NCI-H146 (cell line): ENCODE measurements around the gene RECQL5.

Experiments
- DNase-seq: peaks from one replicate; lab custom pipeline; 2025; lab: John Stamatoyannopoulos, UW

RECQL5 gene

DNA sequence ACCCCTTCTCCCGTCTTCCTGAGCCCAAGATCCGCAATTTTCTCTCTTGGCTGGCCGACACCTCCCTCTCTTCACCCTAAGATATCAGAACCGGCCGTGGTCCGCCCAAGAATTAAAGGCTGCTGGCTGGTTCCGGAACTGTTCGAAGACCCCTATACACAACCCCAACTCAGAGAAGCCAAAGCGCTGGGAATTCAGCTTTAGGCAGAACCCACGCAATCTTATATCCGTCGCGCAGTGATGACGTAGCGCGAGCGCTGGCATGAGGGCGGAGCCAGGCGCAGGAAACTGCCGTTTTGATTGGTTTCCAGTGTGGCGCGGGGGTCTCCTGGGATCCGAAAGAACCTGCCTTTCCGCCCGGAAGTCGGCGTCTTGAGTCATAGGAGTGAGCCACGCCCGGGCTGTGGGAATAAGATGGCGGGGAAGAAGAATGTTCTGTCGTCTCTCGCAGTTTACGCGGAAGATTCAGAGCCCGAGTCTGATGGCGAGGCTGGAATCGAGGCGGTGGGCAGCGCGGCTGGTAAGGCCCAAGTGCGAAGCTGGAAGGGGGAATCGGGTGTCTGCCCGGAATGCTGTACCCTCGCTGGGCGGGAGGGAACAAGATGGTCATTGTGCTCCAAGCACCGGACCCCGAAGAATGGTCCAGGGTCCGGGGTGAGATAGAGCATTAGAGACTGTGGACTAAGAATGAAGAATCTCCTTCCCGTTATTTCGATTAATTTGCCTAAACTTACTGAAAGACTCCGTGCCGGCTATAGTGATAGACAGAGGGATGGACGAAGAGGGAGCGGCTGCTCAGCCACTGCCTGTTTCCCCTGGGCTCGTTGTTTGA, at the start of gene RECQL5, which contains the start of gene SAP30BP:
TSS of gene RECQL5 (minus strand) at position 196 of the 832 bp plus-strand sequence. CDS start 597 bp downstream, outside the sequence.
TSS of gene SAP30BP (plus strand) at position 380 of the 832 bp plus-strand sequence. CDS start at position 415, 35 bp downstream.
- DNase-seq = peak; percentile 97

DNA sequence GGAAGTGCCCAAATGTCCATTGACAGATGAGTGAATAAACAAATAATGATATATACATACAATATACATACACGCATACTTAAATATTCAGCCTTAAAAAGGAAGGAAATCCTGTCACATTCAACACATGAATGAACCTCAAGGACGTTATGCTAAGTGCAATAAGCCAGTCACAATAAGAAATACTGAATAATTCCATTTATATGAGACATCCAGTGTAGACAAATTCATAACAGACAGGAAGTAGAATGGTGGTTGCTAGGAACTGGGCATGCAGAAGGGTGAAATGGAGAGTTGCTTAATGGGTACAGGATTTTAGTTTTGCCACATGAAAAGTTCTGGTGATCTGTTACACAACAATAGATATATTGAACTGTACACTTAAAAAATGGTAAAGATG, 45.5 kb upstream of the RECQL5 start:
- no peak for DNase-seq

DNA sequence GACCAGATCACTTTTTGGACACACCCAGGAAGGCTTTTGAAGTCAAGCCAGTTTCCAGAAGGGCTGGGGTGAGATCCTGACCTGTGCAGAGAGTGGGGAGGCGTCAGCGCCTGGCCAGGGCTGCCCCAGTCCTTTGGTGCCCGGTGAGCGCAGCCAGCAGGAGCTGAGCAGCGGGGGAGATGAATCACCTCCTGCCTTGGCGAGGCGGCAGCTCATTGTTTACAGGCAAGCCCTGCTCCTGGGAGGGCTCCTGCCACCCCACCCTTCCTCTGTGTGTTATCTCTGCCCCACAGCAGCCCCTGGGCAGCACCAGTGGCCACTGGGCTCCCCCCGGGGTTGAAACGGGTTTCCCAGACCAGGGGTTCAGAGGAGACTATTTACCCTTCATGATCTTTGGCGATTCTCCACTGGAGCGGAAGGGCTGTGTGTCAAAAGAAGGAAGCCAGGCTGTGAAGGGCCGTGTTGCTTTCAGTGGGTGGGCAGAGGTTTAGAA, 40.2 kb upstream of the RECQL5 start:
- DNase-seq = no peak

DNA sequence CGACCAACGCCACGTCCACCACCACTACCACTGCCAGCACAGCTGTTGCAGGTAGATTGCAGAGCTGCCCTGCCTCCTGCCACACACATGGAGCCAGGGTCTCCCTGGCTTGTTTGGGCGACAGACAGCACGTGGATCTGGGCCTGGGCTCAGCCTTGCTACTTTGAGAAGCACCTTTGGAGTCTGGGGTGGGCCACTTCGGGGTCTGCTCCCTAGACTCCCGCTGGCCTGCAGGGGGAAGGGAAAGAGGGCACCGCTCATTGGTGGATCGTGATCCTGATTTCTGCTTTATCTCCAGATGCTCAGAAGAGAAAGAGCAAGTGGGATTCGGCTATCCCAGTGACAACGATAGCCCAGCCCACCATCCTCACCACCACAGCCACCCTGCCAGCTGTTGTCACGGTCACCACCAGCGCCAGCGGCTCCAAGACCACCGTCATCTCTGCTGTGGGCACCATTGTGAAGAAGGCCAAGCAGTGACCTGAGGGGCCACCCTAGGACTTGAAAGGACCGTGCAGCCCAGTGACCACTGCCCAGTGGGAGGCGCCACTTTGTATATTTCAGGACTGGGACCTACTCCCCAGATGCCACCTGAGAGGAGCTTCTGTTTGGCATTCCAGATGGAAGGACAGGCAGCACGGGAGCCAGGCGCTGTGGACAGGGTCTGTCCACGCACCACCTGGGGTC, 39.2 kb upstream of the RECQL5 start:
- no peak for DNase-seq

DNA sequence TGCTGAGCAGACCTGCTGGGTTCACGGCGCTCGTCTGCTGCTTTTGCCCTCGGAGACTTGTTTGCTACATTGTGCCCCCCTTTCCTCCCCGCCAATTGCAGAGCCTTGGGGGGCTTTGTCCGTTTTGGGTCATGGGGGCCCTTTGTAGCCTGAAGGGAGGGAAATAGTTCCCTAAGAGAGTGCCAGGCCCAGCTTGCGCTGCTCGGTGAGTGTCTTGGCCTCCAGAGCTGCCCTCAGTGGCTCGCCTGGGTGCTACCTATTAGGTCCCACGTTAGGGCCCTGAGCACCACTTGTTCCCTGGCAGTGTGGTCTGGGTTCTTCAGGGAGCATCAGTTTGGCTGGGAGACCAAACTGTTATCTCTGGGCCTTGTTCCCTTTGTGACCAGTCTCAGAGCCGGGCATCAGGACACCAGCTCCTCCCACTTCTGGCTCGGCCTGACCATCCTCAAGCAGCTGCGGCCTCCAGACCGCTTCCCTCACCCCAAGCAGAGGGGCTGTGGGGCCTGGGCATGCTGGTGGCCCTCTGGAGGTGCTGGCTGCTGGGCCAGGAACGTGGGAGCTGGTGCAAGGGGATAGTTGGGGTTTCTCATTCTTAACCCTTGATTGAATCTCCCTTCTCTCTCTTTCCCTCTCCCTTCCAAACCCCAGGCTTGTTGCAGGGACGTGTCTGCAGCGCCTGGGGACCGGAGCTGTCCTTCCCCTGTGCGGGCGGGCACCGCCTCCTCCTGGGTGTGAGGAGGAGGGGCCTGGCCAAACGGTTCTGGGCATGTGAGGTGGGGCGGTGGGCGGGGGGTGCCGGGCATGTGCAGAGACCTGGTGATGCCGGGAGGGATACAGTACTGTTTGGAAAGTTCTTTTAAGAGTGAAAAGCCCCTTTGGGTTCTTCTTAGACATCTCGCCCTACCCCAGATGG, 38.3 kb upstream of the RECQL5 start:
- no peak for DNase-seq

DNA sequence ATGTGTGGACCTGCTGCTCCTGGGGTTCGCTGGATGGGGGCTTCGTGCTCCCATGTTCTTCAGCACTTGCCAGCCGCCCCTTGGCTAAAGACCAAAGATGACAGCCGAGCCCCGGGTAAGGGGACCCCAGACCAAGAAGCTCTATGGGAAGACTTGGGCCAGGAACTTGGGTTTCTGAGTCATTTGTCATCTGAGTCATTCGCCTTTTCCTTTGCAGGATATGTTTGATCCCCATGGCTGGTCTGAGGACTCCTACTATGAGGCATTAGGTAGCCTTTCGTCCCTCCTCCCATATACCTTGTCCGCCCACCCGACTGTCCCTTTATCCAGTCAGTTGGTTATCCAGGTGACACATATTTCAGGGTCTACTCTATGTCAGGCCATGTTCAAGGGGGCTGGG, 36.6 kb upstream of the RECQL5 start:
- DNase-seq = no peak

DNA sequence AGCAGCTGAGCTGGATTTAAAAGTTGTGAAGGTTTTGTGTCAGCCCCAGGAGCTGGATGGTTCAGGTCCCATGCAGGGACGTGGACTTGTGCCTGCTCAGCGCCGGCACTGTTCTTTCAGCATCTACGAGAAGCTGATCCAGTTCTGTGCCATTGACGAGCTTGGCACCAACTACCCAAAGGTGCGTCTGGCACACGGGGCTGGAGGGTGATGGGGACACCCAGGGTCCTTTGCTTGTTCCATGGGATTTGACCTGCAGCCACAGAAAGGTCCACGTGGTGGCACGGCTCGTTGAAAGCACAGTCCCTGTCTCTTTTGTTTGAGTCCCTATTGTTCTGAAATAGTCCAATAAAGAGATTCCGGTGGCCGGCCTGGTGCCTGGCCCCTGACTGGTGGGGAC, 36.2 kb upstream of the RECQL5 start:
- no peak for DNase-seq

DNA sequence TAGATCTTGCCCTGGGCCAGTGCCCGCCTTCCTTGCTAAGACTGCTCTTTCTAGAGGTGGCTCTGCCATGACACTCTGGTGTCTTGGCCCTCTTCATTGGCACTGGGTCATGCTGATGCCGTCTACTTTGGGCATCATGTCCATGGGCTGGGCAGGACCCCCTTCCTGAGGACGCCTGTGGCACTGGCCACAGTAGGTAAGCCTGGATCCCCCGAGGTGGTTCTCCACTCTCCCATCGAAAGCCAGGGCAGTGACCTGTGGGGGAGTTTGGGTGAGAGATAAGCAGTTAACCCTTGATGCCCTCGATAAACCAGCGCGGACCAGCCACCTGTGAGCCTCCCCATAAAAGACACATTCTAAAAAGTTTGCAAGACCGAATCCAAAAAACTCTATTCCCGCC, 34.3 kb upstream of the RECQL5 start:
- DNase-seq = no peak

DNA sequence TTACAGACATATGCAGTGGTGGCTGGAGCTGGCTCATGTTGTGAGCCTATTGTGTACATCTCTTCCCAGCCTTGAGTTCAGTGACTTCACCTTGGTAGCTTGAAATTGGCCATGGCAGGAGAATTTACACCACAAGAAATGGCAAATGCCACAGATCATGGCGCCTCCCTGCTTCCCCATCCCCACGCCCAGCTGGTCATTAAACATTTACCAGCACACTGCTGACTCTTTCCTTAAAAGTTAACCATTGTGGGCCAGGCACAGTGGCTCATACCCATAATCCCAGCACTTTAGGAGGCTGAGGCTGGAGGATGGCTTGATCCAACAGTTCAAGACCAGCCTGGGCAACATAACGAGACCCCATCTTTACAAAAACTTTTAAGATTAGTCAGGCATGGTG, 31.7 kb upstream of the RECQL5 start:
- DNase-seq = no peak

DNA sequence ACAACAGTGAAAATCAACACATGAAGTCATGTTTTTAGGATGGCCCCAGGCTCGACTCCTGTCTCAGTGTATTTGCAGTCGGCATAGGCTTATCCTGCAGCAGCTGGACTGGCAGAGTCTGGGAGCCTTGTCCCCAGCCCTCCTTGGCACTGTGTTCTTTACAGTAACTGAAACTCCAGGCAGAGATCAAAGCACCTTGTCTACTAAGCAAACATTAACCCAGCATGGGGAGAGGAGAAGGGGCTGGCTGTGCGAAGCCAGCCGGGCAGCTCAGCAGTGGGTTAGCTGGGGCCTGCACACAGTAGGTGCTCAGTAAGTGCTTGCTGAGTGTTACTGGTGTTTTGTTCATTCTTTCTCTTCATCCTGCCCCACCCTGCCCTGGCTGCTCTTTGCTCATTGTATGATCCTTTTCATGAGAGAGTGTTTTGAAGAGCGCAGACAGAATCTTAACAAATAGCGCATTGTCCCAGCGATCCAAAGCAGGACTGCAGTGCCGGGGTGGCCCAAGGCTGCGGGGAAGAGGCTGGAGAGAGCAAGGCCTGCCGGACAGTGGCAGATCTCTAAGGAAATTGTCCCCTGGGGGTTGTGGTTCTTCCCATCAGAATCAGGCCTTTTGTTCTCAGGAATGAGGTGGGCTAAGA, 30.8 kb upstream of the RECQL5 start:
- DNase-seq = no peak

DNA sequence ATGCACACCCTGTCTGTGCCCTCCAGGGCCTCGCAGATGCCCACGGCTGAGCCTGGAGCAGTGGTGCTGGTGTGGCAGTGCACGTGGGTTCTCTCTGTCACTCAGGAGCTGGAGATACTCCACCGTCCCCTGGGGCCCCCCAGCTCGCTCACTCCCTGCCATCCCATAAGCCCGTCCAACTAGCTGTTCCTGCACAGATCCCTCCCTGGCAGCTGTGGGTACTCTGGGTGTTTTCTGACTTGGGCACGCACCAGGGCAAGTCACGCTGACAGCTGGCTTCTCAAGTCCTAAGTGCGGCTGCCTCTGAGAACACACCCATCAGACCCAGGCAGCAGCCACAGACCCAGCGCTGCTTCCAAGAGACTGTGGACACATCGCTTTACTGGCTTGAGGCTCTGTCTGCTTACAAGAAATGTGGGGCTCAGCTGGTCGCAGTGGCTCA, 28.9 kb upstream of the RECQL5 start:
- DNase-seq = no peak

DNA sequence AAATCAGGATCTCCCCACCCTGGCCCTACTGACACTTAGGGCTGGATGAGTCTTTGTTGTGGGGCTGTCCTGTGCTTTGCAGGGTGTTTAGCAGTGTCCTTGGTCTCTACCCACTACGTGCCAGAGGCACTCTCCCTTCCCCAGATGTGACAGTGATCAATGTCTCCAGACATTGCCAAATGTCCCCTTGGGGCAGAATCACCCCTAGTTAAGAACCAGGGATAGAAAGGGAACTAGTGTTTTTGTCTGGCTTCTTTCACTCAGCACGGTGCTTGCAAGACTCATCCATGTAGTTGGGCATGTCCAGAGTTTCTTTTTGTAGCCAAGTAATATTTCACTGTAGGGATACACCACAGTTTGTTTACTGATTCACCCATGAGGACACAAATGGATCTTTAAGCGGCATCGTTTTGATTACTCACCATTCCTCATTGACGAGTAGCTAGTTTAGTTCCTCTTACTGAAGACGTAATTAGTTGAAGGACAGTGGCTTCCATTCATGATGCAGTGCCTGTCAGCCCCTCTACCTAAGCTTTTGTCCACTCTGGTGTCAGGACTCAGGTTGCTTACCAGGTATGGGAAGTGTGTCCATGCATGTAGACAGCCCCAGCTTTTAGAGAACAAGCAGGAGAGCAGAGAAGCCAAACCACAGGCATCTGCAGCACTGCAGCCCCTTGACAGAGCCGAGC, 28.3 kb upstream of the RECQL5 start:
- DNase-seq = no peak

DNA sequence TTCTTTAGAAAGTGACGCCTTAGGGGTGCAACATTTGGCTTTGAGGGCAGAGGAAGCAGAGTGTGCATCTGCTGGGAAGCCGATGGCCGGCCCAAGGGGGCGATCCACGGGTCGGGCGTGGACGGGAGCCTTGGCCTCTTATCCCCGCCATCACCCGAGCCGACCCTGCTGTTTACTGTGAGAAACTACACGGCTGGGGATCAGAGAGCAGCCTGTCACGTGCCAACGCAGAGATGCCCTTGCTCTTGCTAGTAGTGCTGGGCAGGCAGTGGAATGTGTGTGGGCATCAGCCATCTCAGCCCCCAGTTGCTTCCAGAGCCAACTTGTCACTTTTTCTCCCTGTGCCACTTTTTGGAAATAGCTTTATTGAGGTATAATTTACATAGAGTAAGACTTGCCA, 27.6 kb upstream of the RECQL5 start:
- no peak for DNase-seq

DNA sequence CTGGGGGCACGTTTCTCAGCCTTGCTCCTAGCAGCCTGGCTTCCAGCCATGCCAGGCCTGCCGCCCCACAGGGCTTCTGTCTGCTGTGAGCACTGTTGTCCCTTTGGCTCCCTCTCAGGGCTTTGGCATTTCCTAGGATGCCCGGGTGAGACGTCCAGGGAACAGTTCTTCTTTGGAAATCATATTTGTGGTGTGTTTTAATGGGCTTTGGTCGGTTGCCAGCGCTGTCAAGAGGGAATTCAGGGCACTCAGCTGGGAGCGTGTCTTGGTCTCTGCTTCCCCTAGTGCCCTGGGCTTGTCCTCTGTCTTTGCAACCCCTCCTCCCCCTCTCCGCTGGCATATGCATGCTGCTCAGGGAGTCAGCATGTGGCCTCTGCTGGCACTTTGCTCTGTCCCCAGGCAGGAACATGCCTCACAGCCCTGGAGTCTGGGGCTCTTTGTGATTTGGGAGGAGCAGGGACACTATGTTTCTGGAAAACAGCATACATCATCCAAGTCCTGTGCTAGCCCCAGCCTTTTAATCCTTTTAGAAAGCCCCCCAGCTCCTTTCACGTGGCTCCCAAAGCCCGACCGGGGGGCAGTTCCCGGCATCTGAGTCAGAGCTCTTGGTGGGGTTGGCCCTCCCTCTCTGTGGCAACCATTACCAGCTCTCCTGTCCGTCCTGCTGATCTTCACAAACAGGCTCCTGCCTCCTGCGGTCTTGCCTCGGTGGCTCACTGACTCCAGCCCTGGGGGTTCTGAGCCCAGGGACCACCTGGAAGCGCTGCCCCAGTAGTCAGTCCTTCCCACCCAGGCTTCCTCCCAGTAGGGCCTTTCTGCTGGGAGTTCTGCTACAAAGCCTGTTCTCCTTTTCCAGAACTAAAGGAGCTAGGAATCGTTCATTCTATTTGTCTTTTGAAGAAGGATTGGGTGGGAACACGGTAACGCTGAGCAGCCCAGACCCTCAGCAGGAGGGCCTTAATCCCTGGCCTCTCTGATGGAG, 26.8 kb upstream of the RECQL5 start:
- no peak for DNase-seq

DNA sequence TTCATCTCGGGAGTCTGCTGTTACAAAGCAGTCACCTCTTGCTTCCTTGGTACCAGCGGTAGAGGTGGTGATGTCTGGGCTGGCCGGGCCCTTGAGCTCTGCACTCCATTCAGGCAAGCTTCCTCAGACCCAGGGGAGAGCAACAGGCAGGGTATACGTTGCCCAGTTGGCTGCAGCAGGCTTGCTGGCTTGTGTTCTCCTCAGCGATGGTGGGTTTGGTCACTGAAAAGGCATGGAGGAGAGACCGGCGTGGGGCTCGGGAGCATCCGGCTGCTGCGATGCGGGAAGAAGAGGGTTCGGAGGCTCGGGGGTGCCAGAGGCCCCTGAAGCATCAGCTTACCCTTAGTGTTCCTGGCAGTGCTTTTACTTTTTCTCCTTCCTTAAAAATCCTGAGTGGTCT, 26.0 kb upstream of the RECQL5 start:
- no peak for DNase-seq

DNA sequence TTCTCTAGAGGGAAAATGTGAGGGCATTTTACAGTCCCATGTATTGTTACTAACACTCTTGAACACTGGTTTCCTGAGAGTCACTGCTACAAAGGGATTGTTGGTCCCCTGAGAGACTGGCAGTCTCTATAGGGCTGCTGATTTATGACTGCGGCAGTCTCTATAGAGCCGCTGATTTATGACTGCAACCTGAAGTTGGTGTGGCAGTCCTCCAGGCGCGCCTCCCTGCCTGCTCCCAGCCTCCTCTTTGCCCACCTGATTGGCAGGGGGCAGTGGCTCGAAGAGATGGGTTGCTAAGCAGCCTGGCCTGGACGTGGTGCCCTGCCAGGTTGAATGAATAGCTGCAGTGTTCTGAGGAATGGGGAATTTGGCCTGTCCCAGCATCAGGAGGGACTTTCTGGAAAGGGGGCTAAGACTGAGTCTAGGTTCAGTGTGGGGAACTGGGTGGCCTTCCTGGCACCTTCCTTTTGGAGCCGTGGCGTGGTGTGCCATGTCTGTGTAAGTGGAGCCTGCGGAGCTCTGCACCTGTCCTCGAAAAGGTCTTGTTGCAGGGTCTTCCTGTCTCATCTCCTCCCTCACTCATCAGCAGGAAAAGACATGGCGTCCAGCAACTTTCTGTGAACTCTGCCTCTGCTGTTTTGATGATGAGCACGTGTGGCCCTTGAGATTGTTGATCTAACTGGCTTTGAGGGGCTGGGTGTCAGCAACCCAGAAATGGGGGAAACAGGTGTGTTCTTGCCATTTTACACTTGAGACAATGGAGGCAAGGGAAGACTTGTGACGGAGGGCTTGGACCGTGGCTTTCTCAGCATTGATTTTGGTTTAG, 25.1 kb upstream of the RECQL5 start:
- no peak for DNase-seq

DNA sequence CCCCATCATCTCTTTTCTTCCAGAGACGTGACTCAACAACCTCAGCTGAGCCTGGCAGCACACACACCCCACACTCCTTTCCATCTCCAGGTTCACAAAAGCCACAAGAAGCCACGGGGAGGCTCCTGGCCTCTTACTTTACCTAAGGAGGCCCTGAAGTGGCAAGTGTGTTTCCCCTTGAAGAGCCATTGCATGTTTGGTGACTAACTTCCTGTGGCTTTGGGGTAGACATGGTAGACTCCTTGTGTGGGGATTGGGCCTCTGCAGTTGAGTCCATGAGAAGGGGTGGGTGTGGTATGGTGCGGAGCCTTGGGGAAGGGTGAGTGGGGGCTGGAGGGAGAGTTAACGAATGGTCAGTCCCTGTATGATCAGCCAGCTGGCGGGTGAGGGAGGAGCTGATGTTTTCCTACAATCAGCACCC, 24.4 kb upstream of the RECQL5 start:
- DNase-seq = no peak

DNA sequence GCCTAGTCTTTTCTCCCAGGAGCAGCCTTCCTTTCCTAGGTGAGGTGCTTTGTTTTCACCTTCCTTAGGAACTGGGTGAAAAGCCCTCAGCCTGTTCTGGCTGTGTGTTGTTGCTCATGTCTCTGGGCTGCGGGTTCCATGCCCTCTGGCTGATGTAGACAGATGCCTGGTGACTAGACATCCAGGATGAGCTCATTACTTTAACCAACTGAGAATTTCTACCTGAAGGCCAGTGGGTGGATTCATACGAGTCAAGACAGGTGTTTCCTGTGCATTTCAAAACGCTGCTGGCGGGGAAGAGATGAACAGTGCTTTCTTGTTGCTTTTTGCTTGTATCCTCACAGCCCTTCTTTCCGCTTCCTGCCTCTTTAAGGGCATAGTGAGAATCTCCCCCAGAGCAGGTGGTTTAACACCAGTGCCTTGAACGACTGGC, 22.5 kb upstream of the RECQL5 start:
- DNase-seq = peak; percentile 66
